Fibroblast of upper back skin (primary cell): ENCODE measurements around the gene BUB1B.

Source experiments
- DNase-seq: peaks from one replicate; pipeline ENCODE4 v3.0.0-alpha.2; 2013

Gene BUB1B

GRCh38 chr15:40257656-40258450, 97.0 kb downstream of the BUB1B start:
- no peak for DNase-seq

GRCh38 chr15:40258544-40258943, 97.7 kb downstream of the BUB1B start:
- no peak for DNase-seq

GRCh38 chr15:40259021-40259420, 98.2 kb downstream of the BUB1B start:
- DNase-seq: no peak

GRCh38 chr15:40263024-40263754, 102.3 kb downstream of the BUB1B start:
- DNase-seq: peak; percentile 40

- DNase-seq: no peak
These were observed 103.7 kb downstream of the BUB1B start for GRCh38 chr15:40264321-40265153.

GRCh38 chr15:40265355-40265754, 104.5 kb downstream of the BUB1B start:
- no peak for DNase-seq

GRCh38 chr15:40265875-40266274, 105.0 kb downstream of the BUB1B start:
- DNase-seq: no peak

- peak; percentile 93 for DNase-seq
These were observed 106.0 kb downstream of the BUB1B start for GRCh38 chr15:40266828-40267304.

GRCh38 chr15:40267670-40268069, 106.8 kb downstream of the BUB1B start:
- DNase-seq: no peak

GRCh38 chr15:40269604-40270003, 108.7 kb downstream of the BUB1B start:
- no peak for DNase-seq

GRCh38 chr15:40270246-40270995, 109.6 kb downstream of the BUB1B start:
- DNase-seq: no peak
